CD14-positive monocyte (primary cell): ENCODE data around the gene CLTA. TPM values are rescaled to one million over a fixed set of nuclear protein-coding genes. Genes with fewer than 3 reads are reported as not detected.

Experiments
- DNase-seq, 3 donors: peaks; one replicate each; pipeline ENCODE4 v3.0.0-alpha.2; 2011 to 2022
- H2AFZ ChIP-seq: 2 replicates; pipeline ENCODE4 v1.6.0; 2012; ENCODE audit warnings: mild to moderate bottlenecking, low read depth, low read length, inconsistent platforms; ENCODE audit not compliant: insufficient read depth, poor library complexity, severe bottlenecking
- H3K27ac ChIP-seq, 2 donors: 1 replicate in 1 of 2; 2 replicates in 1 of 2; pipeline ENCODE4 v1.5.1; 2012 to 2013; ENCODE audit warnings: low read length in 2 of 2, control low read depth in 1 of 2, inconsistent platforms in 1 of 2, low read depth in 1 of 2, mild to moderate bottlenecking in 1 of 2
- H3K27me3 ChIP-seq, 2 donors: one replicate each; pipeline versions ENCODE4 v1.6.0 to v1.6.1; 2011 to 2013; ENCODE audit warnings: low read length in 2 of 2; ENCODE audit not compliant: control insufficient read depth in 2 of 2, insufficient read depth in 2 of 2
- H3K36me3 ChIP-seq, 2 donors: replicated peaks in 1 of 2; 1 replicate in 1 of 2; 2 replicates in 1 of 2; pipeline versions ENCODE4 v1.5.1 to v1.6.1; 2012 to 2013; ENCODE audit warnings: low read length in 2 of 2, control low read depth in 1 of 2, inconsistent platforms in 1 of 2, mild to moderate bottlenecking in 1 of 2; ENCODE audit not compliant: insufficient read depth in 2 of 2, control insufficient read depth in 1 of 2
- H3K4me1 ChIP-seq, 2 donors: 1 replicate in 1 of 2; 2 replicates in 1 of 2; pipeline versions ENCODE4 v1.5.1 to v1.6.1; 2012 to 2013; ENCODE audit warnings: low read length in 2 of 2, control low read depth in 1 of 2, inconsistent platforms in 1 of 2, mild to moderate bottlenecking in 1 of 2, moderate library complexity in 1 of 2; ENCODE audit not compliant: insufficient read depth in 2 of 2, control insufficient read depth in 1 of 2
- H3K4me2 ChIP-seq: replicated peaks from 2 replicates; pipeline ENCODE3; 2012; ENCODE audit warnings: low read length, moderate library complexity, mild to moderate bottlenecking; ENCODE audit not compliant: poor library complexity, severe bottlenecking; ENCODE audit errors: extremely low read depth
- H3K4me3 ChIP-seq, 3 experiments: fragments of 200-600 bp in 1 of 3; sonication (generic) in 1 of 3; replicated peaks in 1 of 3; 1 replicate in 2 of 3; 2 replicates in 1 of 3; pipeline ENCODE4 v1.5.1; 2011 to 2013; ENCODE audit warnings: low read length in 3 of 3, mild to moderate bottlenecking in 3 of 3, control low read depth in 2 of 3, low read depth in 2 of 3, inconsistent platforms in 1 of 3, moderate library complexity in 1 of 3
- H3K79me2 ChIP-seq: 2 replicates; pipeline ENCODE4 v1.6.0; 2012; ENCODE audit warnings: mild to moderate bottlenecking, control low read depth, inconsistent platforms, low read length, moderate library complexity; ENCODE audit not compliant: insufficient read depth
- H3K9ac ChIP-seq: 2 replicates; pipeline ENCODE4 v1.6.0; 2017; ENCODE audit warnings: low read length, mild to moderate bottlenecking; ENCODE audit not compliant: insufficient read depth, poor library complexity, severe bottlenecking
- H3K9me3 ChIP-seq, 2 donors: replicated peaks in 1 of 2; 1 replicate in 1 of 2; 2 replicates in 1 of 2; pipeline versions ENCODE4 v1.5.1 to v1.6.1; 2012 to 2013; ENCODE audit warnings: low read length in 2 of 2, control low read depth in 1 of 2; ENCODE audit not compliant: control insufficient read depth in 1 of 2, insufficient read depth in 1 of 2
- H4K20me1 ChIP-seq: 2 replicates; pipeline ENCODE4 v1.6.0; 2012; ENCODE audit warnings: mild to moderate bottlenecking, low read length, control low read depth, moderate library complexity; ENCODE audit not compliant: insufficient read depth
- H3K27ac Mint-ChIP-seq, 7 donors: one replicate each; pipeline ENCODE4 v1.8.0; 2020; ENCODE audit warnings: mild to moderate bottlenecking in 7 of 7, mixed read lengths in 7 of 7, moderate library complexity in 6 of 7, inconsistent platforms in 2 of 7
- H3K27me3 Mint-ChIP-seq, 3 donors: one replicate each; pipeline ENCODE4 v1.8.0; 2021 to 2022; ENCODE audit warnings: low read depth in 3 of 3, mild to moderate bottlenecking in 3 of 3, mixed read lengths in 3 of 3, moderate library complexity in 3 of 3, inconsistent platforms in 1 of 3
- H3K36me3 Mint-ChIP-seq, 2 donors: one replicate each; pipeline ENCODE4 v1.8.0; 2020; ENCODE audit warnings: mixed read lengths in 2 of 2, inconsistent platforms in 1 of 2, mild to moderate bottlenecking in 1 of 2
- H3K4me1 Mint-ChIP-seq: one replicate; pipeline ENCODE4 v1.8.0; 2020; ENCODE audit warnings: mild to moderate bottlenecking, mixed read lengths
- H3K4me3 Mint-ChIP-seq, 2 donors: one replicate each; pipeline ENCODE4 v1.8.0; 2020; ENCODE audit warnings: mild to moderate bottlenecking in 2 of 2, mixed read lengths in 2 of 2, moderate library complexity in 1 of 2
- H3K9me3 Mint-ChIP-seq, 7 donors: one replicate each; pipeline ENCODE4 v1.8.0; 2020 to 2022; ENCODE audit warnings: mixed read lengths in 7 of 7, mild to moderate bottlenecking in 6 of 7, moderate library complexity in 6 of 7, inconsistent platforms in 2 of 7
- WGBS: methylation state at CpG from one replicate; pipeline ENCODE4 v1.1.5; 2013; ENCODE audit warnings: missing lambda C conversion rate; ENCODE audit not compliant: insufficient coverage; 5-methylcytosine and 5-hydroxymethylcytosine counted together
- intact Hi-C, 2 donors: fragments of 100-400 bp; cut with micrococcal nuclease; formaldehyde crosslinking; loops; one replicate each; pipeline versions ENCODE4 v1.15.0 to v1.15.1; 2023
- polyA plus RNA-seq, 3 donors: library from polyadenylated mRNA; depleted of rRNA in 1 of 3; unstranded in 2 of 3; stranded (reverse) in 1 of 3; fragments of 300-500 nt in 2 of 3; fragments of >200 nt in 1 of 3; fragmentation: Illumina TruSeq in 2 of 3; gene quantifications; 1 replicate in 2 of 3; 2 replicates in 1 of 3; pipeline ENCODE4 v1.2.3, GENCODE V29; 2012 to 2021
- TF ChIP-seq, protein P1 (sequence below): fragments of 200-600 bp; IDR thresholded peaks from one replicate; pipeline ENCODE4 v1.8.0; 2022; ENCODE audit warnings: antibody characterized with exemption, mild to moderate bottlenecking

The CLTA gene
- polyA plus RNA-seq, 3 donors, result 85.6 to 262 (median 225) TPM

DNA sequence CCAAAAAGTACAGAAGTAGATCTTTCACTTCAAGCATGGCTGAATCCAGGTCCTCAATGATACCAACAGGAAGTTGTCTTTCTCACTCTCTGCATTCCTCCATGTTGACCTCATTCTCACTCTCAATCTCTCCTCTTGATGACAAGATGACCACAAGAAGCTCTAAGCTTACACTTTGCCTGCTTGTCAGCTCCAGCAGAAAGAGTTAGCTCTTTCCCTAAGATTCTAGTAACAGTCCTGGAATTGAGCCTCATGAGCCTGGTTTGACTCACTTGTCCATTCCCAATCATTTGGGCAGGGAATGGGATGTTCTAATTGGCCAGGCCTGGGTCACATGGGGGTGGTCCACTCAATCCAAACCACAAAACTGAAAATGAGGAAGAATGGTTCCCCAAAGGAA, 3.3 kb upstream of the CLTA start:
- Mint-ChIP-seq H3K4me1 (peaks cover 16% of the 10 kb centered on the region), H3K36me3 (no peaks in the 10 kb centered on the region), H3K27ac (no peak overlapping the region), H3K4me3 (no peak overlapping the region), H3K9me3 (peaks cover 0 to 3% (median 0%) of the 10 kb centered on the region in 7 donors), H3K27me3 (peaks cover 5 to 8% (median 6%) of the 10 kb centered on the region in 3 donors)
- H3K79me2 ChIP-seq, result peaks cover 17% of the 10 kb centered on the region
- intact Hi-C loops, result no loop called here
- H3K9ac ChIP-seq, result no peak overlapping the region
- peaks cover 17 to 20% of the 10 kb centered on the region in 2 donors for H3K4me1 ChIP-seq
- no peak overlapping the region for H2AFZ ChIP-seq
- no peaks in the 10 kb centered on the region for H3K9me3 ChIP-seq
- H3K27ac ChIP-seq, result no peak overlapping the region
- TF ChIP-seq, protein P1, sequence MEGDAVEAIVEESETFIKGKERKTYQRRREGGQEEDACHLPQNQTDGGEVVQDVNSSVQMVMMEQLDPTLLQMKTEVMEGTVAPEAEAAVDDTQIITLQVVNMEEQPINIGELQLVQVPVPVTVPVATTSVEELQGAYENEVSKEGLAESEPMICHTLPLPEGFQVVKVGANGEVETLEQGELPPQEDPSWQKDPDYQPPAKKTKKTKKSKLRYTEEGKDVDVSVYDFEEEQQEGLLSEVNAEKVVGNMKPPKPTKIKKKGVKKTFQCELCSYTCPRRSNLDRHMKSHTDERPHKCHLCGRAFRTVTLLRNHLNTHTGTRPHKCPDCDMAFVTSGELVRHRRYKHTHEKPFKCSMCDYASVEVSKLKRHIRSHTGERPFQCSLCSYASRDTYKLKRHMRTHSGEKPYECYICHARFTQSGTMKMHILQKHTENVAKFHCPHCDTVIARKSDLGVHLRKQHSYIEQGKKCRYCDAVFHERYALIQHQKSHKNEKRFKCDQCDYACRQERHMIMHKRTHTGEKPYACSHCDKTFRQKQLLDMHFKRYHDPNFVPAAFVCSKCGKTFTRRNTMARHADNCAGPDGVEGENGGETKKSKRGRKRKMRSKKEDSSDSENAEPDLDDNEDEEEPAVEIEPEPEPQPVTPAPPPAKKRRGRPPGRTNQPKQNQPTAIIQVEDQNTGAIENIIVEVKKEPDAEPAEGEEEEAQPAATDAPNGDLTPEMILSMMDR, result no peak
- DNase-seq, result no peak
- H3K4me2 ChIP-seq, result no peak overlapping the region
- H3K27me3 ChIP-seq, result no peaks in the 10 kb centered on the region
- H4K20me1 ChIP-seq, result peaks cover 11% of the 10 kb centered on the region
- no peaks in the 10 kb centered on the region for H3K36me3 ChIP-seq
- no peak overlapping the region for H3K4me3 ChIP-seq

DNA sequence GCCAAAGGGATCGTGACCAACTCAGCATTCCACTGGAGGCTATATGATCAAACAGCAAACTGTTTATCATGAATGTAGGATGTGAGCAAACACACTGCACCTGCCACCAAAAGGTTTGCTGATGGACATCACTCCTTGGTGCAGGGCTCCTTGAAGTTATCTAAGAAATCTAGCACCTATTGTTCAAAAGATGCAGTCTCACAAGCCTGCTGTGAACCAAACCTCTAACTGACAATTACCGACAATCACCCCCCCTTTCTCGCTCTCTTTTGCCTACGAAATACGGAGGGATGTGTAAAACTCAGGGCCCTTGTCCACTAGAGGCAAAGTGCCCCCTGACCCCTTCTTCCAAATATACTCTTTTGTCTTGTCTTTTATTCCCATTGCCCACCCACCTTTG, 2.5 kb upstream of the CLTA start:
- intact Hi-C loops, result no loop called here
- H3K4me1 Mint-ChIP-seq, result peaks cover 24% of the 10 kb centered on the region
- no peaks in the 10 kb centered on the region for H3K27me3 ChIP-seq
- no peak overlapping the region for H3K4me3 Mint-ChIP-seq
- no peak for DNase-seq
- H3K27ac ChIP-seq, result no peak overlapping the region
- peaks cover 5 to 7% (median 6%) of the 10 kb centered on the region in 3 donors for H3K27me3 Mint-ChIP-seq
- H3K4me1 ChIP-seq, result peaks cover 25 to 28% of the 10 kb centered on the region in 2 donors
- H3K4me3 ChIP-seq, result no peak overlapping the region
- no peaks in the 10 kb centered on the region for H3K9me3 ChIP-seq
- H3K36me3 Mint-ChIP-seq, result no peaks in the 10 kb centered on the region
- H3K4me2 ChIP-seq, result no peak overlapping the region
- TF ChIP-seq, protein P1, result no peak
- no peak overlapping the region for H3K9ac ChIP-seq
- H3K36me3 ChIP-seq, result no peaks in the 10 kb centered on the region
- peak overlapping the region in 2 of 7 donors; percentile 7 to 40 for H3K27ac Mint-ChIP-seq
- H3K79me2 ChIP-seq, result peaks cover 25% of the 10 kb centered on the region
- peaks cover 19% of the 10 kb centered on the region for H4K20me1 ChIP-seq
- WGBS, result 89% methylated on average over 5 of the region's 5 CpGs
- H2AFZ ChIP-seq, result no peak overlapping the region
- H3K9me3 Mint-ChIP-seq, result peaks cover 0 to 3% (median 0%) of the 10 kb centered on the region in 7 donors
